WTC11 (cell line): Measurements from ENCODE around the gene BUD13.

Source experiments
- CREB1 ChIP-seq: sonication (generic); formaldehyde crosslinking; IDR thresholded peaks from 2 replicates; pipeline ENCODE4 v1.8.0; 2023; ENCODE audit warnings: mild to moderate bottlenecking, missing genetic modification reagents
- ETV6 ChIP-seq: sonication (generic); formaldehyde crosslinking; IDR thresholded peaks from 2 replicates; pipeline ENCODE4 v1.8.1; 2022; ENCODE audit warnings: mild to moderate bottlenecking, missing genetic modification reagents
- TF ChIP-seq, protein P1 (sequence below): fragments of 200-600 bp; IDR thresholded peaks from 2 replicates; pipeline ENCODE4 v1.8.0; 2022; ENCODE audit warnings: antibody characterized with exemption
- TF ChIP-seq, protein P2 (sequence below): sonication (generic); formaldehyde crosslinking; IDR thresholded peaks from 2 replicates; pipeline ENCODE4 v1.8.1; 2022; ENCODE audit warnings: low read depth, missing genetic modification reagents, borderline replicate concordance

DNA sequence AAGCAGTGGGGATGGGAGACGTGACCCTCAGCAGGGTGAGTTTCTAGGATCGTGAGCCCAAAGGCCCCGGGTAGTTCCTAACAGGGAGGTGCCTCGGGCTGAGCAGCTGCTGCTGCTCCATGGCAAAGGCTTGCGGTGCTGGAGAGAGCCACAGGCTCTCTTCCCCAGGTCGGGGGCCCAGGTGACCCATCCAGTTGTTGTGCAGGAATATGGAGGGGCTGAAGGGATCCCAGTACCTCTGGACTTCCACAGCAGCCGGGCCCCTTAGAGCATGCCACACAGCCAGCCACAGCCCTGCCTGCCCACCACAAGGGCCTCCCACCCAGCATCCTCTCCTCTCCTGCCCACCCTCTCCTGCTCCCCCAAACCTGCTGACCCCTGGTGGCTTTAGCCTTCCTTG, 49.3 kb downstream of the BUD13 start:
- TF ChIP-seq, protein P1, sequence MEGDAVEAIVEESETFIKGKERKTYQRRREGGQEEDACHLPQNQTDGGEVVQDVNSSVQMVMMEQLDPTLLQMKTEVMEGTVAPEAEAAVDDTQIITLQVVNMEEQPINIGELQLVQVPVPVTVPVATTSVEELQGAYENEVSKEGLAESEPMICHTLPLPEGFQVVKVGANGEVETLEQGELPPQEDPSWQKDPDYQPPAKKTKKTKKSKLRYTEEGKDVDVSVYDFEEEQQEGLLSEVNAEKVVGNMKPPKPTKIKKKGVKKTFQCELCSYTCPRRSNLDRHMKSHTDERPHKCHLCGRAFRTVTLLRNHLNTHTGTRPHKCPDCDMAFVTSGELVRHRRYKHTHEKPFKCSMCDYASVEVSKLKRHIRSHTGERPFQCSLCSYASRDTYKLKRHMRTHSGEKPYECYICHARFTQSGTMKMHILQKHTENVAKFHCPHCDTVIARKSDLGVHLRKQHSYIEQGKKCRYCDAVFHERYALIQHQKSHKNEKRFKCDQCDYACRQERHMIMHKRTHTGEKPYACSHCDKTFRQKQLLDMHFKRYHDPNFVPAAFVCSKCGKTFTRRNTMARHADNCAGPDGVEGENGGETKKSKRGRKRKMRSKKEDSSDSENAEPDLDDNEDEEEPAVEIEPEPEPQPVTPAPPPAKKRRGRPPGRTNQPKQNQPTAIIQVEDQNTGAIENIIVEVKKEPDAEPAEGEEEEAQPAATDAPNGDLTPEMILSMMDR: no peak
- TF ChIP-seq, protein P2, sequence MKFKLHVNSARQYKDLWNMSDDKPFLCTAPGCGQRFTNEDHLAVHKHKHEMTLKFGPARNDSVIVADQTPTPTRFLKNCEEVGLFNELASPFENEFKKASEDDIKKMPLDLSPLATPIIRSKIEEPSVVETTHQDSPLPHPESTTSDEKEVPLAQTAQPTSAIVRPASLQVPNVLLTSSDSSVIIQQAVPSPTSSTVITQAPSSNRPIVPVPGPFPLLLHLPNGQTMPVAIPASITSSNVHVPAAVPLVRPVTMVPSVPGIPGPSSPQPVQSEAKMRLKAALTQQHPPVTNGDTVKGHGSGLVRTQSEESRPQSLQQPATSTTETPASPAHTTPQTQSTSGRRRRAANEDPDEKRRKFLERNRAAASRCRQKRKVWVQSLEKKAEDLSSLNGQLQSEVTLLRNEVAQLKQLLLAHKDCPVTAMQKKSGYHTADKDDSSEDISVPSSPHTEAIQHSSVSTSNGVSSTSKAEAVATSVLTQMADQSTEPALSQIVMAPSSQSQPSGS (CRISPR knock-in tag): no peak
- no peak for TF ChIP-seq CREB1
- TF ChIP-seq ETV6 (CRISPR knock-in tag): no peak
